ENCODE measurements around the gene SAP30.

The SAP30 gene

DNA sequence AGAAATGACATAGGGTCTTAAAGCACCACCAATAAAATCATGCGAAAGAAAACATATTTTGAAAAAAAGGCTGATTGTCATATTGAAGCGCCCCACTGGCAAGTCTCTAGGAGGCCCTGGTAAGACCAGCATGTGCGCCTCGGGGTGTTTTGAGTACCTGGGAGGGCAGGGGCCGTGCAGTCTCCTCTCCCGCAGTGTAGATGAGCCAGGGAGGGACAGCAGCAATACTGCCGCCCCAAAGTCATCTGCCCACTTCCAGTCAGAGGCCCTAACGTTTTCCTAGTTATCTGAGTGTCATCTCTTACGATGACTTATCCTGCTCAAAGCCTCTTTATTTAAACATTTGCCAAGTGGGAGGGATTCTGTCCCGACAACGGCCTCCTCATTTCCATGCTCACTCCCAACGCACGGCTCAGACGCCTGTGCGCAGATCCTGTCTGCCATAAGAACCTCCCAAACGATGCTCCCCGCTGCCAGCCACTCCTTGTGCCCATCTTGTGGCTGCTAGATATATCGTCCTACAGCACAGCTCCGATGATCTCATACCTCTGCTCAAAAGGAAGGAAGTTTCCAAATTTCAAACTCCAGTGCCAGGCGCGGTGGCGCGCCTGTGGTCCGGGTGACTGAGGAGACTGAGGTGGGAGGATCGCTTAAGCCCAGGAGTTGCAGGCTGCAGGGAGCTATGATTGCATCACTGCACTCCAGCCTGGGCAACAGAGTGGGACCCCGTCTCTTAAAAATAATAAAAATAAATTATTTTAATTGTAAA is 45.3 kb downstream of the SAP30 start:
- DNase-seq: no peak

GRCh38 chr4:173417833-173418232 is 47.1 kb downstream of the SAP30 start:
- DNase-seq: no peak

GRCh38 chr4:173418639-173419038 is 47.9 kb downstream of the SAP30 start:
- DNase-seq: no peak

- no peak for DNase-seq
Observed at GRCh38 chr4:173420324-173420752, 49.6 kb downstream of the SAP30 start.

- DNase-seq: no peak
Observed at GRCh38 chr4:173420801-173421200, 50.0 kb downstream of the SAP30 start.

- no peak for DNase-seq
Observed at GRCh38 chr4:173424899-173425805, 54.4 kb downstream of the SAP30 start.

GRCh38 chr4:173426064-173426463 is 55.3 kb downstream of the SAP30 start:
- DNase-seq: no peak
